Skeletal muscle satellite cell (primary cell): ENCODE data around the gene PEX5L.

Experiments
- H3K27me3 ChIP-seq: 2 replicates; pipeline ENCODE4 v1.7.0; 2013; ENCODE audit warnings: low read length; ENCODE audit not compliant: control insufficient read depth, insufficient read depth
- H3K36me3 ChIP-seq: 2 replicates; pipeline ENCODE4 v1.7.0; 2013; ENCODE audit warnings: mild to moderate bottlenecking, control low read depth, low read length; ENCODE audit not compliant: insufficient read depth
- H3K4me1 ChIP-seq: 2 replicates; pipeline ENCODE4 v1.7.0; 2013; ENCODE audit warnings: low read length; ENCODE audit not compliant: control insufficient read depth, insufficient read depth
- H3K4me2 ChIP-seq: 2 replicates; pipeline ENCODE4 v1.7.0; 2013; ENCODE audit warnings: mild to moderate bottlenecking, low read length
- H3K4me3 ChIP-seq: 2 replicates; pipeline ENCODE4 v1.7.0; 2013; ENCODE audit warnings: low read length
- H3K9ac ChIP-seq: 2 replicates; pipeline ENCODE4 v1.7.0; 2013; ENCODE audit warnings: mild to moderate bottlenecking, low read depth, low read length, moderate library complexity
- H3K9me3 ChIP-seq: replicated peaks from 2 replicates; pipeline ENCODE4 v1.7.0; 2013; ENCODE audit warnings: mild to moderate bottlenecking, control low read depth, low read length

The PEX5L gene

GRCh38 chr3:179955286-179955685 is 81.5 kb downstream of the PEX5L start:
- H3K36me3 ChIP-seq: no peaks in the 10 kb centered on the region
- no peaks in the 10 kb centered on the region for H3K4me1 ChIP-seq
- H3K9me3 ChIP-seq: no peaks in the 10 kb centered on the region
- no peaks in the 10 kb centered on the region for H3K27me3 ChIP-seq
- no peak overlapping the region for H3K9ac ChIP-seq
- H3K4me2 ChIP-seq: no peak overlapping the region
- H3K4me3 ChIP-seq: no peak overlapping the region

GRCh38 chr3:179953993-179954870 is 82.5 kb downstream of the PEX5L start:
- Histone ChIP-seq H3K4me1 (no peaks in the 10 kb centered on the region), H3K4me3 (no peak overlapping the region), H3K9ac (no peak overlapping the region), H3K4me2 (no peak overlapping the region), H3K27me3 (no peaks in the 10 kb centered on the region), H3K9me3 (no peaks in the 10 kb centered on the region), H3K36me3 (no peaks in the 10 kb centered on the region)

GRCh38 chr3:179950840-179951239 is 85.9 kb downstream of the PEX5L start:
- Histone ChIP-seq H3K4me2 (no peak overlapping the region), H3K4me3 (no peak overlapping the region), H3K9ac (no peak overlapping the region), H3K36me3 (no peaks in the 10 kb centered on the region), H3K27me3 (peaks cover 2% of the 10 kb centered on the region), H3K4me1 (no peaks in the 10 kb centered on the region), H3K9me3 (no peaks in the 10 kb centered on the region)

GRCh38 chr3:179949869-179950268 is 86.9 kb downstream of the PEX5L start:
- no peak overlapping the region for H3K4me3 ChIP-seq
- H3K36me3 ChIP-seq: no peaks in the 10 kb centered on the region
- no peaks in the 10 kb centered on the region for H3K4me1 ChIP-seq
- H3K4me2 ChIP-seq: no peak overlapping the region
- no peaks in the 10 kb centered on the region for H3K9me3 ChIP-seq
- peaks cover 2% of the 10 kb centered on the region for H3K27me3 ChIP-seq
- no peak overlapping the region for H3K9ac ChIP-seq

GRCh38 chr3:179949412-179949811 is 87.3 kb downstream of the PEX5L start:
- H3K4me3 ChIP-seq: no peak overlapping the region
- no peaks in the 10 kb centered on the region for H3K4me1 ChIP-seq
- H3K4me2 ChIP-seq: no peak overlapping the region
- H3K36me3 ChIP-seq: no peaks in the 10 kb centered on the region
- H3K27me3 ChIP-seq: peaks cover 2% of the 10 kb centered on the region
- no peak overlapping the region for H3K9ac ChIP-seq
- no peaks in the 10 kb centered on the region for H3K9me3 ChIP-seq

GRCh38 chr3:179948740-179949139 is 88.0 kb downstream of the PEX5L start:
- Histone ChIP-seq H3K9me3 (no peaks in the 10 kb centered on the region), H3K9ac (no peak overlapping the region), H3K4me1 (no peaks in the 10 kb centered on the region), H3K27me3 (peaks cover 2% of the 10 kb centered on the region), H3K4me3 (no peak overlapping the region), H3K36me3 (no peaks in the 10 kb centered on the region), H3K4me2 (no peak overlapping the region)

GRCh38 chr3:179945569-179945968 is 91.2 kb downstream of the PEX5L start:
- H3K4me3 ChIP-seq: no peak overlapping the region
- no peak overlapping the region for H3K4me2 ChIP-seq
- H3K9me3 ChIP-seq: no peaks in the 10 kb centered on the region
- H3K27me3 ChIP-seq: peaks cover 2% of the 10 kb centered on the region
- no peaks in the 10 kb centered on the region for H3K36me3 ChIP-seq
- H3K9ac ChIP-seq: no peak overlapping the region
- H3K4me1 ChIP-seq: peaks cover 3% of the 10 kb centered on the region

GRCh38 chr3:179943117-179943880 is 93.4 kb downstream of the PEX5L start:
- H3K9ac ChIP-seq: no peak overlapping the region
- no peak overlapping the region for H3K4me2 ChIP-seq
- H3K36me3 ChIP-seq: no peaks in the 10 kb centered on the region
- H3K4me1 ChIP-seq: peaks cover 3% of the 10 kb centered on the region
- H3K4me3 ChIP-seq: no peak overlapping the region
- H3K9me3 ChIP-seq: no peaks in the 10 kb centered on the region
- peaks cover 2% of the 10 kb centered on the region for H3K27me3 ChIP-seq

GRCh38 chr3:179942553-179943075 is 94.1 kb downstream of the PEX5L start:
- peak overlapping the region; percentile 72 for H3K4me3 ChIP-seq

GRCh38 chr3:179935710-179936109 is 101.0 kb downstream of the PEX5L start:
- Histone ChIP-seq H3K4me3 (no peak overlapping the region), H3K36me3 (no peaks in the 10 kb centered on the region), H3K4me2 (no peak overlapping the region), H3K9ac (no peak overlapping the region), H3K9me3 (no peaks in the 10 kb centered on the region), H3K4me1 (no peaks in the 10 kb centered on the region), H3K27me3 (no peaks in the 10 kb centered on the region)

More at GRCh38 chr3:179942553-179943075, 94.1 kb downstream of the PEX5L start:
- peaks cover 2% of the 10 kb centered on the region for H3K27me3 ChIP-seq
- H3K4me1 ChIP-seq: peaks cover 3% of the 10 kb centered on the region
- H3K9me3 ChIP-seq: no peaks in the 10 kb centered on the region
- no peaks in the 10 kb centered on the region for H3K36me3 ChIP-seq
- H3K4me2 ChIP-seq: peak overlapping the region; percentile 83
- no peak overlapping the region for H3K9ac ChIP-seq

- Histone ChIP-seq H3K4me1 (no peaks in the 10 kb centered on the region), H3K9me3 (no peaks in the 10 kb centered on the region), H3K36me3 (no peaks in the 10 kb centered on the region), H3K4me3 (no peak overlapping the region), H3K27me3 (no peaks in the 10 kb centered on the region), H3K9ac (no peak overlapping the region), H3K4me2 (no peak overlapping the region)
These were observed 102.8 kb downstream of the PEX5L start for GRCh38 chr3:179933914-179934313.
